ENCODE results near the gene PPP3CA.
"Not testable (repeated sequence)": the region's sequence is repeated elsewhere in the genome, so short reads cannot be mapped to it uniquely, and the experiment has no call there.

Gene PPP3CA

DNA sequence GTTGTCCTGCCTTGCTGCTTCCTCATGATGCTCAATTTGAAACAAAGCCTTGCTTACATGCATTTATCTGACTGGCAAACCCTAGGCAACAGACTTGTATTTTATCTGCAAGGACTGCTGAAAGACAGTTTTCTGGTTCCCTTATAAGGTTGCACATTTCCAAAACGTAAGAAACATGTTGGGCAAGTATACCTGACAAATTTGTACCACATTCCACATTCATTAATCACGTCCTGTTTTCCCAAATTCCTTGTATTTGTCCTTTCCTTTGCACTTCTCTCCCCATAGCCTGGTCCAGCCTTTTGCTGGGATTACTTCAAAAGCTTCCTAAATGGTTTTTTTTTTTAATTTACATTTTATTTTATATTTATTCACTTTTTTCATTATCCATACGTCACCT, 310.1 kb downstream of the PPP3CA start:
- DNase-seq = no peak

DNA sequence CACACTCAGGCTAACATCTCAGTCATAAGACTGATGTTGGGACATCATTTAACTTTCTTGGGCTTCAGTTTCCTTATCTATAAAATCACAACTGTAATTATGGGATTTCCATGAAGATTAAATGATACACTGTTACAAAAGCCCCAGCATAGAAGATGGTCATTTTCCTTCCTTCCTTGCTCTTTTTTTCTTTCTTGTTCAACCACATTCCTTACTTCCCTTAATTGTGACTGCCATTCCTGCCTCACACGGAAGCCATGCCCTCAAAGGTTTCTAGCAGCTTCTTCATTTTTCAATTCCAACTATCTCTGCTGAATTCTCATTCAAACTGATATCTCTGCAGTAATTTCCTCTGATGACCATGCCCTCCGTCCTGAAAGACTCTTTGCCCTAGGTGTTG, 311.8 kb downstream of the PPP3CA start:
- no peak for DNase-seq

DNA sequence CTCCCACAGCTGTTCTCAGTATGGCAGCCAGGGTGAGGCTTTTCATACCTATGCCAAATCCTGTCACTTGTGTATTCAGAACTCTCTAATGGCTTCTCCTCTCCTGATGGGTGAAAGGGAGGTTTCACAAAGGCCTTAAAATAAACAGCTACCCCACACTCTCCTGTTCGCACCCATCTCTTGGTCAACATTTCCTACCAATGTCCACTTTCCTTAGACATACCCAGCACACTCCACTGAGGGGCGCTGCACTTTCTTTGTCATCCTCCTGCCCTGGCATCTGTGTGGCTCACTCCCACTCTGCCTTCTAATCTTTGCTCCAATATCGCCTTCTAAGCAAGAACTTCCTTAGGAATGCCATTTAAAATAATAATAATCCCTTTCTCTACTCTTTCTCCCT, 313.3 kb downstream of the PPP3CA start:
- DNase-seq = no peak

DNA sequence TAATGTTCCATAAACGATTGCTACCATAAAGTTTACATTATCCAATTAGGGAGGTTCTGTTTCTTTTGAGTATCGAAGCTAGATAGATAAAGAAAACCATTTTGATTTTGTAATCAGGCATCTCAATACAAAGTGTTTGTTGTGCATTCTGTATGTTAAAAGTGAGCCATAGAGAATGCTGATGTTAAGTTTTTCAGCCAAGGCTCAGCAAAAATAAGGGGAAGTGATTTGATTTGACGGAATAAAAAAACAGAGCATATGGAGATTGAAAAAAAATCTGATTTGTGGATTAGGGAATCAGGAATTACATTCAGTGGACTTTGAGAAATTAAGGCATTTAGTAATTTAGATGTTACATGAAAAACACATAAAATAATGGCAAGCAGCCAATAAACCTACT, 314.8 kb downstream of the PPP3CA start:
- no peak for DNase-seq

DNA sequence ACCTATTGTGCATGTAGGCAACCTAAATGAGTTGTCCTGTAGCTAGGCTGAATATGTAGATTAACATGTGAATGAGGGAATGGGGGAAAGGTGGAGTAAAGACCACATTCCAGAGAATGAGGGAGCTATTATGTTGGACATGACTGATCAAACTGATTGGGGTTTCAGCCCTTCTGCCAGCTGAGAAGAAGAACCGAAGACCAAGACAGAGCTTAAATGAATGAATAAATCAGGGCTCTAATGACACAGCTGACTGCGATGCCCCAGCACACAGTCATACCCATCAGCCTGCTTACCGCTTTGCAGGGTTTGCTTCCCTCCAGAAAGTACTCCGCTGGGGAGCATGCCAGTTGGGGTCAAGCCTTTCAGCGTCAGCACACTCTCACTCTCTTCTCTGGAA, 315.4 kb downstream of the PPP3CA start:
- DNase-seq = no peak

DNA sequence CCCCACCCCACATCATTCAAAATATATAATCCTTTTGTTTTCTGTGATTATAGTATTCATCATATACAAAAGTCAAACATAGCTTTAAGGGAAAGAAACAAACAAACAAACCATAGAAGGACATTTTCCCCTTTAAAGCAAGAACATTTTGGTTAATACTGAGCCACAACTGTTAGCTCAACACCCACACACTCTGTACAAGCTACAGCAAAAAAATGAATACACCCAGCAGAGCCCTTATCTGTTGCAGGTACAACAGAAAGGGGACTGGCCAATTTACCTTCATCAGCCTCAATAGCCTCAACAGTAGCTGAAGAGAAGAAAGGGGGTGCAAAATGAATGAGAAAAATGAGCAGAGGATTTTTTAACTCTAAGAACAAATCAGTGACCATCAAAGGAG, 318.4 kb downstream of the PPP3CA start:
- DNase-seq = no peak

DNA sequence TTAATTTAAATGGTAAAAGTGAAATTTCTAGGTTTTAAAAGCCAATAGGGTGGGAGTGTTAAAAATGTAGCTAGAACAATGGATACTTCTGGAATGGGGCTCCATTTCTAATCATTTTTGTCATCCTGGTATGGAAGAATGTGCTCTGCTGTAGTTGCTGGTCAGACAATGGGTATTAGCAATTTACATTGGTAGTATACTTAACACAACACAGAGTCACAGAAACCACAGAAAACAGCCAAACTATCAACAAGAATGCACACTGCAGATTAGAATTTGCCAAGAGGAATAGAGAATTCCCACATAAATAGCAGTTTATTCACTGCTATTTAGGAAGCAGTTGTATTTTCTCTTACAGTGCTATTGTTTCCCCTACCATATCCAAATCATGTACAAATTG, 319.6 kb downstream of the PPP3CA start:
- DNase-seq = no peak

DNA sequence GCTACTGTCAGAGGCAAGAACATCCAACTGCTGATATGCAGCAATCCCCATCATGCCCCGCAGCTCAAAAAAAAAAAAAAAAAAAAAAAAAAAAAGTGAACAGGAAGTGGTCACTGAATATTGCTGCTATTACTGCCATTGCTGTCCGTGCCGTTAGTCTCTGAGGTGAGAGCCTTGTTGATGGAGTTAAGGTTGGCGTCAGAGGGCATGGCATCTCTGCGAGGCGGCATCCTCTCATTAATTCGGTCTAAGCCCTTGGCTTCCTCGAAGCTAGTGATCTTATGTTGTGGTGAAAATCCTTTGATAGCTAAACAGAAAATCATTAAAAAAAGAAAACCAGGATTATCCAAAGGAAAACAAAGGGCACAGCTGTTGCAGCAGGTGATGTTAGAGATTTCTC, 321.6 kb downstream of the PPP3CA start:
- DNase-seq = peak in 1 of 5 experiments; percentile 42

DNA sequence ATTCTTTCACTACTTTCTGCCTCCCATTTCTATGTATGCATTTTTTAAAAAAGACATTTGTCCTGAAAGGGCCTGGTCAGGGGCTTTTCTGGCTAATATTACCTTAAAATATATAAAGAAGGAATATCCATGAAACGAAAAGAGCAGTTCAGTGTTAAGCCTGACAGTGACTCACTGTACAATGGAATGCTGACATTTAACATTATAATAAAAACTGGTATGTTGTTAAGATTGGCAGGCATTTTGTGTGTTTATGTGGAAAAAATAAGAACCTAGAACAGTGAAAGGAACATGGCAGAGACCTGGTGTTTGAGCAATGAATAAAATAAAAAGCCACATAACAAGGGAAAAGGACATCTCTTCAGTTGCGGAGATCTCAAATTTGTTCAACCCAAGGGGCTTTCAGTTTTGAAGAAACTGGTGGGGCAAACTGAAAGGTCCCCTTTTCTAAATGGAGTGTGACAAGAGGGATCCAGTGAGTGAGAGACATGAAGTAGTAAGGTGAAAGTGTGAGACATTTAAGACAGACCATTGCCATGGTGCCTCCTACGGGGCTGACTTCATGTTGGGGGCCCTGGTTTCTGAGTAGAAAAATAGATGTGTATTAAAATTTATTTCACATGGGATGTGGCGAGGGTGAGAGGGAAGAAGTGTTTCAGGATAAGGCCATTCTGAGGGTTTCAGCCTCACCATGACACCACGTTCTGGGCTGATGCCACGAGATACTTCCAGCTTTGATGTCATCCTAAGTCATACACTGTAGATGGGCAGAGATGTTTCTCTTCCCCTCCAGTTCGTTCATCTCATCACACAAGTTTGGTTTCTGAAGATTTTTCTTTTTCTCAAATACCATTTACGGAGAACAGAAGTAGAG, 324.9 kb downstream of the PPP3CA start:
- no peak for DNase-seq

DNA sequence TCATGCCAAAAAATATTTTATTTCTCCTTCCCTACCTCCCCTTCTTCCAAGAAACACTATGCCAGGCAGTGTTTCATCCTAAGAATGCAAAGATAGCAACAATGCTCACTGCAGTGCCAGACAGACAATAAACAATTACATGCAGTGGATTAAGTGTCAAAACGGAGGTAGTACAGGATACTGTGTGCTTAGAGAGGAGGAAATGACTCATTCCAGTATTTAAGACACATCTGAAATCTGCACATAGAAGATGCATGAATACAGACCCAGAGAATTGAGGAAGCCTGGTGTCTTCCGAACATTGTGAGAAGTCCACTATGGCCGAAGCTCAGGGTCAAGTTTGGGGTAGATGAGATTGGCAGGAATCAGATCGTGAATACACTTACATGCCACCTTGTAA, 326.4 kb downstream of the PPP3CA start:
- DNase-seq = peak in 2 of 5 experiments; percentile 38 to 93

DNA sequence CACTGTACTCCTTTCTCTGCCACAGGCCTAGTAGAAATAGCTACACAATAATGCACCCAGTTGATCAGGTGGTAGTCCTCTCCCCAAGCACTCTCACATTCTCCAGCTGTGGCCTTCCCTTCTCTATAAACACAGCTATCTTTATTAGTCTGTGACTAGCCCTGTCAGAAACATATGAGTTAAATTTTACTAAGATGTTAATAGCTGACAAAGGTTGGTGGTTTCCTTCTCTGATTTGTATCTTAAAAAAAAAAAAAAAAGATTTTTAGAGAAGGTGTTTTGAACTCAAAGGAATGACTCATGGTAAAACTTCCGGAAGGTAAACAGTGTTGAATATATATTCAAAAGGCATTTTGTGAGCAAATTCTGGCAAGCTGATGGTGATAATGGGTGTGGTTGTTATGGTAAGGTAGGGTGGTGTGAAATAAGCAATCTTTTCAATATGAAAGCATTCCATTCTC, 327.4 kb downstream of the PPP3CA start:
- peak in 2 of 5 experiments; percentile 73 to 94 for DNase-seq

DNA sequence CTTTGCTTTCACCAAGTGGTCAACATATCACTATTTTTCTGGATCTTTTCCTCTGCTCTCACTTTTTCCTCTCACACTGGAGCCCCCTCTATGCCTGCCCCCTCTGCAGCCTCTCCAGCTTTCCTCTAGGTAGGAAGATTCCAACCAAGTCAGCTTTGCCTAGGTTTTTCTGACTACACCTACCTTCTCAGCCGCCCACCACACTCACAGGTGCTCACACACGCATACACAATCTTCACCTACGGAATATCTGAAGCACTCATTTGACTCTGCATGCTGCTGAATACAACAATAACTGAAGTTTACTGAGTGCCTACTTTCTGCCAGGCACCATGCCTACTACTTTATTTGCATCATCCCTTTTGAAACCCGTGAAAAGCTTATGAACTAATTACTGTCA, 328.0 kb downstream of the PPP3CA start:
- DNase-seq = no peak

DNA sequence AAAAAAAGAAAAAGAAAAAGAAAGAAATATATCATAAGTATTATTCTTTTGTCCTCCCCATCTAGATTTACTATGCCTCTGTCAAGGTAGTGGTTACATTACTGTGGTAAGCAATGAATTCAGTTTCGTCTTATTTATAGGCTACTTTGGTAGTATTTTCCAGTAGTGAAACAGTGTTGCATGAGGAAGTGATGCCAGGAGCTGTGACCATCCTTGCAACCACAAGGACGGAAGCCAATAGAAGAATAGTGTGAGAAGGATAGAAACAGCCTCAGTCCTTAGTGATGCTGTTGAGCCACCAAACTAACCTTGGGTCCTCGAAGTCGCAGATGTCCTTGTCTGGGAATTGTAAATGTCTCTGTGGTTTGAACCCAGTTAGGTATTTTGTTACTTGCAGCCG, 328.5 kb downstream of the PPP3CA start:
- peak in 2 of 5 experiments; percentile 9 to 58 for DNase-seq

DNA sequence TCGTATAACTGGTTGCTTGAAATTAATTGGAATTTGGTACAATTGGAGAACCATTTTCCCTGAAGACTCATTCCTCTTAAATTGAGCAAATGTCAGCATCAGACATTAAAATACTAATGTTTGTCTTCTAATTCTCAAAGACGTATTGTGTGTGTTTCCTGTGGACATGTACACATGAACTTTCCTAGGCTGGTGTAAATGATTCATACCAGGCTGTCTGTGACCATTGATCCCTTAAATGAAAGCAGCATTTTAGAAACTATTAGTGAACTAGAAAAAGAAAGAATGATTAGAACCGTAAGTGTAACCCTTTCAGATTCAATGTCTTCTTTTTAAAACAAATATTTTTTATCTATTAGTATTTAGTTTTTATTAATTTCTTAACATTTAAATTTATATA, 332.9 kb downstream of the PPP3CA start:
- DNase-seq = no peak

DNA sequence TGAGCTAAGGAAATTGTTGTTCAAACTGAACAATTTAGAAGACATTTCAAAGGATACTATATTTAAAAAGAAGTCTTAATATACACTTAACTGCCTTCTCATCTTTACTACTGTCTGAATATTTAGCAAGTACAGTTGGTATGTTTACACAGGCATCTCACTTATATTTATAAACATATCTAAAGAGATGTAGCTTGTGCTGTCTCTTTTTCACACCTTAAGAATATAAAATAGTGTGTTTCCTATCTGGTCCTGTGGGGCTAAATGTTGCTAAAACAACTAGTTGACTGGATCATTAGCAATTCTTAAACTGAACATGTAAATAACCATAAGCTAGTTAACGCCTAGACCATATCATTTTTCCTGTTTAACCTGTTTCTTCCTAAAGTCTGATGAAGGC, 336.3 kb downstream of the PPP3CA start:
- no peak for DNase-seq

DNA sequence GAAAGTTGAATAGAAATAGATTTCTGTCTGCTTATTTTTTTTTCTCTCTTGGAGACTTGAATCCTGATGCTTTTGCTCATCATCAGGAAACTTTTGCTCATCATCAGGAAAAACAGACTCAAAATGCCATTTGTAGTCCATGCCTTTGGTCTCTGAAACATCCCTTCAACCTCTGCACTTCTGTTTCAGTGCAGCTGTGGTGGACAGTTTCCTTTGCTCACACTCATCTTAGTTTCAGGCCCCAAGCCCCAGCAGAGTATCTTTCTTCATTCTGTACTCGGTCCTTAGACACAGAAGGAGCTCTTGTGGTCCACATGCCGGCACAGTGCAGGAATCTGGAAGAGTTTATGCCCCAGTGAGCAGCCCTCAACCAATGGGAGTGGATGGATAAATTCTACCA, 337.9 kb downstream of the PPP3CA start:
- peak in 1 of 5 experiments; percentile 38 for DNase-seq

DNA sequence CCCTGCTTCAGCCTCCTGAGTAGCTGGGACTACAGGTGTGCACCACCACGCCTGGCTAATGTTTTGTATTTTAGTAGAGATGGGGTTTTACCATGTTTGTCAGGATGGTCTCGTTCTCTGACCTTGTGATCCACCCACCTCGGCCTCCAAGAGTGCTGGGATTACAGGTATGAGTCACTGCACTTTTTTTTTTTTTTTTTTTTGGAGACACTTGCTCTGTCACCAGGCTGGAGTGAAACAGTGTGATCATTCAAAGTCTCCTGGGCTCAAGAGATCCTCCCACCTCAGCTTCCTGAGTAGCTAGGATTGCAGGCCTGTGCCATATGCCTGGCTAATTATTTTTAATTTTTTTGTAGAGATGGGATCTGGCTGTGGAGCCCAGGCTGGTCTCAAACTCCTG, 338.8 kb downstream of the PPP3CA start:
- DNase-seq = no peak

DNA sequence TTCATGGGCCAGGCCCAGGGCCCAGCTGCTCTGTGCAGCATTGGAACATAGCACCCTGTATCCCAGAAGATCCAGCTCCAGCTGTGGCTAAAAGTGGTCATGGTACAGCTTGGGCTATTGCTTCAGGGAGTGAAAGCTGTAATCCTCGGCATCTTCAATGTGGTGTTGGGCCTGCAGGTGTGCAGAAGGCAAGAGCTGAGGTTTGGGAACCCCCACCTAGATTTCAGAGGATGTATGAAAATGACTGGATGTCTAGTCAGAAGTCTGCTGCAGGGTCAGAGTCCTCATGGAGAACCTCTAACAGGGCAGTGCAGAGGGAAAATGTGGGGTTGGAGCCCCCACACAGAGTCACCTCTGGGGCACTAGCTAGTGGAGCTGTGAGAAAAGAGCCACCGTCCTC, 341.7 kb downstream of the PPP3CA start:
- no peak for DNase-seq

DNA sequence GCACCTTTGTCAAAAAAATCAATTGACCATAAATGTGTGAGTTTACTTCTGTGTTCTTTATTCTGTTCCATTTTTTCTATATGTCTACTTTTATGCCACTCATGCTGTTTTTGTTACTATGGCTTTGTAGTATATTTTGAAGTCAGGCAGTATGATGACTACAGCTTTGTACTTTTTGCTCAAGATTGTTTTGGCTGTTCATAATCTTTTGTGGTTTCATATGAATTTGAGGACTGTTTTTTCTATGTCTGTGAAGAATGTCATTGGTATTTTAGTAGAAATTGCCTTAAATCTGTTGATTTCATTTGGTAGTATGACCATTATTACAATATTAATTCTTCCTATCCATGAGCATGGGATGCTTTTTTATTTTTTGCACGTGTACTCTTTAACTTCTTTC, 346.8 kb downstream of the PPP3CA start:
- DNase-seq = no peak

DNA sequence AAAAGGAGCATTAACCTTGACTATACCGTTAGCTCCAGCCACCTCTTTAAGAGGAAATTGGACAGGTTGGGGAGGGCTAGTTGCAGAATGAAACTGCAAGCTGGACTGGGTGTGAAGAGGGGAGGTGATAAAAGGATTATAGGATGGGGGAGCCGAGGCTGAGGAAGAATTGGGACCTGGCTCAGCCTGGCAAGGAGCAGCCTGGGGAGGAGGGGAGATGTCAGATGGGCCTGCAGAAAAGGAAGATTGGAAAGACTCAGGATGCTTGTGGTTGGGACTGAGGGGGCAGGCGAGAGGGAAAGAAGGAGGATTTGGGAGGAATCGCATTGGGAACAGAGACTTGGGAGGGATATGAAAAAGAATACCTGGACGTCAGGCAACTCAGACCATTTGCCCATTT, 351.7 kb downstream of the PPP3CA start:
- no peak for DNase-seq

DNA sequence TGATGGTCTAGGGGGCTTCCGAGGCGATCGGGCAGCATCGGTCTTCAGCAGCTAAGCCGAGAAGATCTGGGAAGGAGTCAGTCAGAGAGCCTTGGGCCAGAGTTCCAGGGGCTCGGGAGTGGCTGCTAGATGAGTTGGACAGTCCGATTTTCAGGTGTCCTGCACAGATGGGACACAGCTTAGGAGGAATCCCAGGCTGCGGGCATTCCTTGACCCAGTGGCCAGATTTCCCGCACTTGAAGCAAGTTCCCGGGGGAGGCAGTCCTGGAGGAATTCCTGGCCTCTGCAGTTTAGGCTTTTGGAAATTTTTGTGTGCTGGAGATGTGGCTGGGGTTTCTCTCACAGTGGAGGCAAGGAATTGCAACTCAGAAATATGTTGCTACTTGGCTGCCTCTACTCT, 352.3 kb downstream of the PPP3CA start:
- not testable (repeated sequence) for DNase-seq

DNA sequence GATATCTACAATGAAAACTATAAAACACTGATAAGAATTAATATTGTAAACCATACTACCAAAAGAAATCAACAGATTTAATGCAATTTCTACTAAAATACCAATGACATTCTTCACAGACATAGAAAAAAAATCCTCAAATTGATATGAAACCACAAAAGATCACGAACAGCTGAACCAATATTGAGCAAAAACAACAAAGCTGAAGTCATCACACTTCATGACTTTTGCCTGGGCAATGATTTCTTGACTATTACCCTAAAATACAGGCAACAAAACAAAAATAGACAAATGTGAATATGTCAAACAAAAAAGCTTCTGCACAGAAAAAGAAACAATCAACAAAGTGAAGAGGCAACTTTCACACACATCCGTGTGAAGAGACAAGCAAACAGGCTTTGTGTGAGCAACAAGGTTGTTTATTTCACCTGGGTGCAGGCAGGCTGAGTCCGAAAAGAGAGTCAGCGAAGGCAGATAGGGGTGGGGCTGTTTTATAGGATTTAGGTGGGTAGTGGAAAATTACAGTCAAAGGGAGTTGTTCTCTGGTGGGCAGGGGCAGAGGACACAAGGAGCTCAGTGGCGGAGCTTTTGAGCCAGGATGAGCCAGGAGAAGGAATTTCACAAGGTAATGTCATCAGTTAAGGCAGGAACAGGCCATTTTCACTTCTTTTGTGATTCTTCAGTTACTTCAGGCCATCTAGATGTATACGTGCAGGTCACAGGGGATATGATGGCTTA, 355.8 kb downstream of the PPP3CA start:
- not testable (repeated sequence) for DNase-seq

DNA sequence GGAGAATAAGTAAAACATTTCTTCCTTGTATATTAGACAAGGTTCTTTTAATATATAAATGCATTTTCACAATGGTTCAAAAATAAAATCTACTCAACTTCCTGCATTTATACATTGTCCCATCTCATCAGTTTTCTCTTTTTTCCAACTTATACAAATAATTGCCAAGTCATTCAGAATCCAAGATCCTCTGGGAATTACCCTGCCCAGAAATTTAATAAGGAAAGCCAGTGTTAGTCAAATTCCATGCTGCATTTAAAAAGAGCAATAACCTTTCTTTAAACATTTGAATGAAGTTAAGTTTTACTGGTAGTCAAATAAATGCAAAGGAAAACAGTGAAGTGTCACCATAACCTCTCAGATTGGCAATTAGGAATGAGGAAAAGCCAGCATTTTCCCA, 357.9 kb downstream of the PPP3CA start:
- no peak for DNase-seq

DNA sequence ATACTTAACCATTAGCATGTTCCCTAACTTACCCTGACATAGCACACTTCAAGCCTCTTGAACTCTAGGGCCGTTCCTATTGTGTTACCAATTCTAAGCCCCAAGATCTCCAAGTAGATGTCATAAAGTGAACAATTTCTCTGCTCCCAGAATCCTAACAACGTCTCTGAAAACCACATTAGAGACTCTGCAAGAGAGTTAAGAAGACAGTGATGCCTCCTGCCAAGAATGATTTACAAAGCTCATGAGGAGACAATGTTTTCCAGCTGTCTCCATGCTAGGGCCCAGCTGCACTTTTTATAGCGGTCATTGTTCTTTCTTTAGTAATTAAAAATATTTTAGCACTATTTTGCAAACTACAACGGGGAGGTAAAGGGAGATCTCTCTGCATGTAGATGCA, 358.4 kb downstream of the PPP3CA start:
- no peak for DNase-seq
